Measurements from ENCODE around the gene PRKRIP1. TPM values are rescaled to one million over a fixed set of nuclear protein-coding genes. Genes with fewer than 3 reads are reported as not detected.
"Not testable (repeated sequence)": the region's sequence is repeated elsewhere in the genome, so short reads cannot be mapped to it uniquely, and the experiment has no call there.

The PRKRIP1 gene
- total and polyA plus RNA-seq, 5 donors, result 14.6 to 20.5 (median 15.3) TPM

GRCh38 chr7:102404005-102404861 is 8.1 kb downstream of the PRKRIP1 start:
- Histone ChIP-seq H3K9me3 (ENCODE audit: control insufficient read depth, low read length) (no peaks in the 10 kb centered on the region), H3K4me3 (ENCODE audit: low read length) (no peak overlapping the region), H3K27ac (ENCODE audit: low read length) (no peak overlapping the region), H3K4me1 (ENCODE audit: control insufficient read depth, insufficient read depth, low read length) (no peaks in the 10 kb centered on the region), H3K27me3 (ENCODE audit: control insufficient read depth, insufficient read depth) (no peaks in the 10 kb centered on the region)
- peak; percentile 78 to 86 for ATAC-seq
- WGBS, result 69% methylated on average over 15 of the region's 15 CpGs
- intact Hi-C loops (cut with DNase I), result no loop called here
- DNase-seq, result no peak

- DNase-seq; intact Hi-C loops (cut with DNase I); H3K27me3 ChIP-seq (ENCODE audit: control insufficient read depth, insufficient read depth); H3K4me3 ChIP-seq (ENCODE audit: low read length); H3K4me1 ChIP-seq (ENCODE audit: control insufficient read depth, insufficient read depth, low read length); H3K27ac ChIP-seq (ENCODE audit: low read length); H3K9me3 ChIP-seq (ENCODE audit: control insufficient read depth, low read length); ATAC-seq: not testable (repeated sequence)
- WGBS, result 93% methylated on average over 5 of the region's 5 CpGs
Observed at GRCh38 chr7:102404862-102405188, 8.7 kb downstream of the PRKRIP1 start.

- 95% methylated on average over 6 of the region's 6 CpGs for WGBS
- DNase-seq (no peak), ATAC-seq (no peak)
- H3K9me3 ChIP-seq (ENCODE audit: control insufficient read depth, low read length), result peaks cover 1% of the 10 kb centered on the region
- intact Hi-C loops (cut with DNase I), result no loop called here
- H3K27ac ChIP-seq (ENCODE audit: low read length), result no peak overlapping the region
- H3K27me3 ChIP-seq (ENCODE audit: control insufficient read depth, insufficient read depth), result no peaks in the 10 kb centered on the region
- H3K4me1 ChIP-seq (ENCODE audit: control insufficient read depth, insufficient read depth, low read length), result no peaks in the 10 kb centered on the region
- no peak overlapping the region for H3K4me3 ChIP-seq (ENCODE audit: low read length)
Observed at GRCh38 chr7:102407910-102408309, 11.7 kb downstream of the PRKRIP1 start.

GRCh38 chr7:102408530-102408929 is 12.4 kb downstream of the PRKRIP1 start:
- H3K9me3 ChIP-seq (ENCODE audit: control insufficient read depth, low read length); intact Hi-C loops (cut with DNase I): not testable (repeated sequence)

GRCh38 chr7:102409340-102409739 is 13.2 kb downstream of the PRKRIP1 start:
- no peak overlapping the region for H3K4me3 ChIP-seq (ENCODE audit: low read length)
- ATAC-seq (no peak), DNase-seq (no peak)
- WGBS, result 98% methylated on average over 4 of the region's 4 CpGs
- no peaks in the 10 kb centered on the region for H3K4me1 ChIP-seq (ENCODE audit: control insufficient read depth, insufficient read depth, low read length)
- intact Hi-C loops (cut with DNase I), result no loop called here
- H3K9me3 ChIP-seq (ENCODE audit: control insufficient read depth, low read length), result peaks cover 1% of the 10 kb centered on the region
- H3K27me3 ChIP-seq (ENCODE audit: control insufficient read depth, insufficient read depth), result no peaks in the 10 kb centered on the region
- H3K27ac ChIP-seq (ENCODE audit: low read length), result no peak overlapping the region

More at GRCh38 chr7:102408530-102408929, 12.4 kb downstream of the PRKRIP1 start:
- H3K27me3 ChIP-seq (ENCODE audit: control insufficient read depth, insufficient read depth); H3K4me3 ChIP-seq (ENCODE audit: low read length); H3K27ac ChIP-seq (ENCODE audit: low read length); DNase-seq; ATAC-seq; H3K4me1 ChIP-seq (ENCODE audit: control insufficient read depth, insufficient read depth, low read length): not testable (repeated sequence)
- WGBS, result 93% methylated on average over 6 of the region's 6 CpGs

GRCh38 chr7:102410123-102410522 is 14.0 kb downstream of the PRKRIP1 start:
- H3K9me3 ChIP-seq (ENCODE audit: control insufficient read depth, low read length), result peaks cover 1% of the 10 kb centered on the region
- intact Hi-C loops (cut with DNase I), result no loop called here
- H3K4me3 ChIP-seq (ENCODE audit: low read length), result no peak overlapping the region
- H3K27ac ChIP-seq (ENCODE audit: low read length), result no peak overlapping the region
- ATAC-seq (no peak), DNase-seq (no peak)
- H3K27me3 ChIP-seq (ENCODE audit: control insufficient read depth, insufficient read depth), result no peaks in the 10 kb centered on the region
- 75% methylated on average over 6 of the region's 6 CpGs for WGBS
- H3K4me1 ChIP-seq (ENCODE audit: control insufficient read depth, insufficient read depth, low read length), result no peaks in the 10 kb centered on the region

- Histone ChIP-seq H3K27ac (ENCODE audit: low read length) (no peak overlapping the region), H3K27me3 (ENCODE audit: control insufficient read depth, insufficient read depth) (no peaks in the 10 kb centered on the region), H3K9me3 (ENCODE audit: control insufficient read depth, low read length) (peaks cover 1% of the 10 kb centered on the region), H3K4me1 (ENCODE audit: control insufficient read depth, insufficient read depth, low read length) (no peaks in the 10 kb centered on the region), H3K4me3 (ENCODE audit: low read length) (no peak overlapping the region)
- intact Hi-C loops (cut with DNase I), result no loop called here
- ATAC-seq, result no peak
- DNase-seq, result no peak
- WGBS, result 99% methylated on average over 5 of the region's 5 CpGs
Observed at GRCh38 chr7:102410918-102411317, 14.8 kb downstream of the PRKRIP1 start.

GRCh38 chr7:102412548-102412947 is 16.4 kb downstream of the PRKRIP1 start:
- peak in 2 of 3 donors; percentile 70 to 76 for DNase-seq
- intact Hi-C loops (cut with DNase I), result no loop called here
- H3K27ac ChIP-seq (ENCODE audit: low read length), result no peak overlapping the region

GRCh38 chr7:102413091-102413490 is 16.9 kb downstream of the PRKRIP1 start:
- intact Hi-C loops (cut with DNase I), result no loop called here

More at GRCh38 chr7:102412548-102412947, 16.4 kb downstream of the PRKRIP1 start:
- Histone ChIP-seq H3K27me3 (ENCODE audit: control insufficient read depth, insufficient read depth) (no peaks in the 10 kb centered on the region), H3K4me1 (ENCODE audit: control insufficient read depth, insufficient read depth, low read length) (no peaks in the 10 kb centered on the region), H3K4me3 (ENCODE audit: low read length) (no peak overlapping the region), H3K9me3 (ENCODE audit: control insufficient read depth, low read length) (peaks cover 1% of the 10 kb centered on the region)
- peak; percentile 78 to 84 for ATAC-seq
- 37% methylated on average over 6 of the region's 6 CpGs for WGBS

GRCh38 chr7:102413611-102414010 is 17.4 kb downstream of the PRKRIP1 start:
- WGBS, result 94% methylated on average over 4 of the region's 4 CpGs
- intact Hi-C loops (cut with DNase I), result no loop called here

More at GRCh38 chr7:102413091-102413490, 16.9 kb downstream of the PRKRIP1 start:
- Histone ChIP-seq H3K9me3 (ENCODE audit: control insufficient read depth, low read length) (peaks cover 1% of the 10 kb centered on the region), H3K4me3 (ENCODE audit: low read length) (no peak overlapping the region), H3K27ac (ENCODE audit: low read length) (no peak overlapping the region), H3K27me3 (ENCODE audit: control insufficient read depth, insufficient read depth) (no peaks in the 10 kb centered on the region), H3K4me1 (ENCODE audit: control insufficient read depth, insufficient read depth, low read length) (no peaks in the 10 kb centered on the region)
- peak; percentile 12 to 16 for ATAC-seq
- WGBS, result 78% methylated on average over 5 of the region's 5 CpGs
- DNase-seq, result no peak

GRCh38 chr7:102415685-102416225 is 19.6 kb downstream of the PRKRIP1 start:
- peak in 1 of 2 donors; percentile 28 for ATAC-seq
- 74% methylated on average over 12 of the region's 12 CpGs for WGBS
- no peak overlapping the region for H3K4me3 ChIP-seq (ENCODE audit: low read length)
- intact Hi-C loops (cut with DNase I), result no loop called here
- no peaks in the 10 kb centered on the region for H3K9me3 ChIP-seq (ENCODE audit: control insufficient read depth, low read length)
- DNase-seq, result no peak
- H3K27me3 ChIP-seq (ENCODE audit: control insufficient read depth, insufficient read depth), result no peaks in the 10 kb centered on the region
- no peaks in the 10 kb centered on the region for H3K4me1 ChIP-seq (ENCODE audit: control insufficient read depth, insufficient read depth, low read length)
- no peak overlapping the region for H3K27ac ChIP-seq (ENCODE audit: low read length)

More at GRCh38 chr7:102413611-102414010, 17.4 kb downstream of the PRKRIP1 start:
- H3K27me3 ChIP-seq (ENCODE audit: control insufficient read depth, insufficient read depth), result no peaks in the 10 kb centered on the region
- peaks cover 1% of the 10 kb centered on the region for H3K9me3 ChIP-seq (ENCODE audit: control insufficient read depth, low read length)
- ATAC-seq (no peak), DNase-seq (no peak)
- H3K4me1 ChIP-seq (ENCODE audit: control insufficient read depth, insufficient read depth, low read length), result no peaks in the 10 kb centered on the region
- H3K4me3 ChIP-seq (ENCODE audit: low read length), result no peak overlapping the region
- no peak overlapping the region for H3K27ac ChIP-seq (ENCODE audit: low read length)
